ENCODE results near the gene SASH1. TPM values are rescaled to one million over a fixed set of nuclear protein-coding genes. Genes with fewer than 3 reads are reported as not detected.
A peak's percentile ranks its signal among the peaks of the same experiment; 100 is the strongest.

The SASH1 gene
- total and polyA plus RNA-seq, 5 donors from 2014 or later = 0.06 TPM; not detected in 4

DNA sequence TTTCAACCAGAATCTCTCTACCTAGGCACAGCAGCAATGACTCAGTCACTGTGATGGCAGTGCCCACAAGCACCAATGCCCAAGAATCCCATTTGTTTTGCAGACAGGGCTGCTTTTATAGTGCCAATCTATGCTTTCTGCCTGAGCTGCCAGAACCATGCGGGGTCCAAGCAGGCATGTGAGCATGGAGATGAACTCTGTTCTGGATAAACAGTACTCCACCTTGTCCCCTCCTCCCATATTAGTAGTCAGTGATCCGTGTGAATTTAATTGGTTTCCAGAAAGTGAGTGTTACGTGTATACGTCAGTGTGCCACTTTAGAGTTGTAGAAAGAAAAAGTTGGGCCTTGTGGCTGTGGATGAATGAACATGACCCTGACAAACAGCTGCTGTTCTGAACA, 79.4 kb downstream of the SASH1 start:
- no peak for DNase-seq
- Mint-ChIP-seq H3K4me1 (no peaks in the 10 kb centered on the region), H3K36me3 (no peaks in the 10 kb centered on the region), H3K27ac (no peak overlapping the region), H3K4me3 (no peak overlapping the region), H3K27me3 (peaks cover 6% of the 10 kb centered on the region), H3K9me3 (no peaks in the 10 kb centered on the region)
- no peaks in the 10 kb centered on the region for H3K36me3 ChIP-seq (ENCODE audit: control insufficient read depth, insufficient read depth, low read length)
- no peak overlapping the region for H3K4me3 ChIP-seq (ENCODE audit: low read depth, low read length)
- H3K9me3 ChIP-seq (ENCODE audit: control insufficient read depth in 2 of 2, low read length in 2 of 2) = no peaks in the 10 kb centered on the region
- no peak overlapping the region for H3K27ac ChIP-seq (ENCODE audit: insufficient read depth, low read length, poor library complexity, severe bottlenecking)
- H3K4me1 ChIP-seq (ENCODE audit: control insufficient read depth, insufficient read depth, low read length, poor library complexity, severe bottlenecking) = no peaks in the 10 kb centered on the region
- ATAC-seq (ENCODE audit: low read depth in 2 of 2) = no peak
- H3K27me3 ChIP-seq (ENCODE audit: control insufficient read depth, insufficient read depth, low read length) = no peaks in the 10 kb centered on the region

DNA sequence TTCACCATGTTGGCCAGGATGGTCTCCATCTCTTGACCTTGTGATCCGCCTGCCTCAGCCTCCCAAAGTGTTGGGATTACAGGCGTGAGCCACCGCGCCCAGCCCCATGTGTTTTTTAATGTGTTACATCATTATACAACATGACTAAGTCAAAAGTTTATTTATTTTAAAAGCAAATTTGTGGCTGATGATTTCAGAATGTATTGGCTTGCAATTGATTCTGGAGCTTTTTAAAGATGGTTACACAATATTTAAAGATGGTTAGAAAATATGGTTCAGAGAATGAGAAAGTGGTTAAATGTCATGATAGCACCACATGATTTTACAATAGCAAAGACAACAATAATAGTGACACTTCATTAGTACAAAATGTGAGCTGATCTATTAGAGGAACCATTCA, 80.5 kb downstream of the SASH1 start:
- H3K4me1 ChIP-seq (ENCODE audit: control insufficient read depth, insufficient read depth, low read length, poor library complexity, severe bottlenecking) = no peaks in the 10 kb centered on the region
- no peaks in the 10 kb centered on the region for H3K9me3 ChIP-seq (ENCODE audit: control insufficient read depth in 2 of 2, low read length in 2 of 2)
- H3K4me3 Mint-ChIP-seq = no peak overlapping the region
- no peaks in the 10 kb centered on the region for H3K9me3 Mint-ChIP-seq
- no peak overlapping the region for H3K27ac Mint-ChIP-seq
- peaks cover 6% of the 10 kb centered on the region for H3K27me3 Mint-ChIP-seq
- no peaks in the 10 kb centered on the region for H3K4me1 Mint-ChIP-seq
- no peaks in the 10 kb centered on the region for H3K36me3 Mint-ChIP-seq
- ATAC-seq (ENCODE audit: low read depth in 2 of 2) = no peak
- H3K4me3 ChIP-seq (ENCODE audit: low read depth, low read length) = no peak overlapping the region
- H3K36me3 ChIP-seq (ENCODE audit: control insufficient read depth, insufficient read depth, low read length) = no peaks in the 10 kb centered on the region
- no peak overlapping the region for H3K27ac ChIP-seq (ENCODE audit: insufficient read depth, low read length, poor library complexity, severe bottlenecking)
- no peak for DNase-seq
- no peaks in the 10 kb centered on the region for H3K27me3 ChIP-seq (ENCODE audit: control insufficient read depth, insufficient read depth, low read length)

DNA sequence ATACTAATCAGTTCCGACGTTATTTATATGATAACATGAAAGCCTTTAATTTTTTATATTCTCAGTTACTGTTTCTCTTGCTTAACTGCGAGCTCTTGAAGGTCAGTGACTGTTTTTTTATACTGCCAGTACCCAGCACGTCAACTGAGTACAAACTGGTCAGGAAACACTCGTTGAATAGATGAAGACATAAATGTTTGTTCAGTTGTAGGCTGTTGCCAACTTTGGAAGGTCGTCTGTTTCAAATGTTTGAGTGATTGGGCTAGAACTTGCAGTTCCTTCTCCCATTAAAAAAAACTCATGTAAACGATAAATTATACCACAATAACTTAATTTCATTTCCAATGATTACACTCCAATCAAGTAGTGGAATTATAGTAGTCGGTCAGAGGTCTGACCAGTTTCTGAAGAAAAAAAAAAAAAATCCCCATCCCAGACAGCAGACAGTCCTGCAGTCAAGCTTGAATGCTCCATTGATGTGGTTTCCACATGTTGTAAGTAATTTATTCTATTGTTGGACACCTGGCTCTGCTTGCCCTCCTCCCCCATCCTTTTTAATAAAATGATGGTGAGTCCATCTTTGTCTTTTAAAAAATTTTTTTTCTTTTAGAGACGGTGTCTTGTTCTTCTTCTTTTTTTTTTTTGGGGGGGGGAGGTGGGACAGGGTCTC, 81.1 kb downstream of the SASH1 start:
- no peaks in the 10 kb centered on the region for H3K9me3 Mint-ChIP-seq
- no peak overlapping the region for H3K4me3 Mint-ChIP-seq
- no peak overlapping the region for H3K4me3 ChIP-seq (ENCODE audit: low read depth, low read length)
- no peak overlapping the region for H3K27ac ChIP-seq (ENCODE audit: insufficient read depth, low read length, poor library complexity, severe bottlenecking)
- H3K27ac Mint-ChIP-seq = no peak overlapping the region
- ATAC-seq (ENCODE audit: low read depth in 2 of 2) (no peak), DNase-seq (no peak)
- peaks cover 6% of the 10 kb centered on the region for H3K27me3 Mint-ChIP-seq
- no peaks in the 10 kb centered on the region for H3K9me3 ChIP-seq (ENCODE audit: control insufficient read depth in 2 of 2, low read length in 2 of 2)
- H3K4me1 ChIP-seq (ENCODE audit: control insufficient read depth, insufficient read depth, low read length, poor library complexity, severe bottlenecking) = no peaks in the 10 kb centered on the region
- H3K36me3 Mint-ChIP-seq = no peaks in the 10 kb centered on the region
- H3K36me3 ChIP-seq (ENCODE audit: control insufficient read depth, insufficient read depth, low read length) = no peaks in the 10 kb centered on the region
- no peaks in the 10 kb centered on the region for H3K27me3 ChIP-seq (ENCODE audit: control insufficient read depth, insufficient read depth, low read length)
- H3K4me1 Mint-ChIP-seq = no peaks in the 10 kb centered on the region

DNA sequence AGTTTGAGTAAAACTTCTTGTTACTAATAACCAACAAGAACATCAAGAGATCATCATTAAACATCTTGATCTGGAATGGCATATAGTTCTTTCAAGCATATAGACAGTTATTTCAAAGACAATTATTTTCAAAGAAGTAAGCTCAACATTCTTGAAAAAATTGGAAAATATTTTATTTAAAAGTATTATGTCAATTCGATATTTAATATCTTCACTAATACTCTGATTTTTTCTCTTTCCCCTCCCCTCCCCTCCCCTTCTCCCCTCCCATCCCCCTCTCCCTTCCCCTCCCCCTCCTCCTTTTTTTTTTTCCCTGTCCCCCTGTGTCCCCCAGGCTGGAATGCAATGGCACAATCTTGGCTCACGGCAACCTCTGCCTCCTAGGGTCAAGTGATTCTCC, 82.8 kb downstream of the SASH1 start:
- Mint-ChIP-seq H3K4me1 (no peaks in the 10 kb centered on the region), H3K27ac (no peak overlapping the region), H3K9me3 (no peaks in the 10 kb centered on the region), H3K36me3 (no peaks in the 10 kb centered on the region), H3K4me3 (peak overlapping the region in 1 of 4 donors; percentile 29), H3K27me3 (peaks cover 6% of the 10 kb centered on the region)
- Histone ChIP-seq H3K9me3 (ENCODE audit: control insufficient read depth in 2 of 2, low read length in 2 of 2) (no peaks in the 10 kb centered on the region), H3K27me3 (ENCODE audit: control insufficient read depth, insufficient read depth, low read length) (no peaks in the 10 kb centered on the region), H3K4me3 (ENCODE audit: low read depth, low read length) (no peak overlapping the region), H3K36me3 (ENCODE audit: control insufficient read depth, insufficient read depth, low read length) (no peaks in the 10 kb centered on the region), H3K4me1 (ENCODE audit: control insufficient read depth, insufficient read depth, low read length, poor library complexity, severe bottlenecking) (no peaks in the 10 kb centered on the region), H3K27ac (ENCODE audit: insufficient read depth, low read length, poor library complexity, severe bottlenecking) (no peak overlapping the region)
- ATAC-seq (ENCODE audit: low read depth in 2 of 2) (no peak), DNase-seq (no peak)

DNA sequence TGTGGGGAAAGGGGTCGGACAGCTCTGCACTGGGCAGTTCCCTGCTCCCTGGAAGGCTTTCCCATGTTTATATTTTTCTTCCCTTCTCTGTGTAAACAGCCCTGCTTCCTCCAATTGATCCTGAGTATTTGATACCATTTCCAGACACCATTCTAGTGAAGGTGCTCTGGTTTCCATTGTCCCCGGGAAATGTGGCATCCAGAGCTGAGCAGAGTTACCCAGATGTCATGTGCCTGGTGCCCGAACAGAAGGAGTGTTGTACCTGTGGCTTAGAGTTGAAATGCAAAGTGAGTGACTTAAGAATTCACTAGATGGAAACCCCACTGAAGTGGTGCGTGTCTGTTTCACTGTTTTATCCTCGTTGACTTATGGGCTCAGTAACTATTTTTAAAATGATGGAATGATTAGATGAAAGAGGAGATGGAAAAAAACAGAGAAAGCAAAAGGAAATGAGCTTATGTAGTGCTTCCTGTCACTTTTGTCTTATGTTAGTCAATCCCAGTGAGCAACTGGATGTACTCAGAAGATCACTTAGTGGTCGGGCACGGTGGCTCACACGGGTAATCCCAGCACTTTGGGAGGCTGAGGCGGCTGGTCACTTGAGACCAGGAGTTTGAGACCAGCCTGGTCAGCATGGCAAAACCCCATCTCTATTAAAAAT, 83.8 kb downstream of the SASH1 start:
- Mint-ChIP-seq H3K27me3 (peaks cover 6% of the 10 kb centered on the region), H3K27ac (no peak overlapping the region), H3K36me3 (no peaks in the 10 kb centered on the region), H3K4me1 (no peaks in the 10 kb centered on the region), H3K9me3 (no peaks in the 10 kb centered on the region), H3K4me3 (no peak overlapping the region)
- no peak overlapping the region for H3K27ac ChIP-seq (ENCODE audit: insufficient read depth, low read length, poor library complexity, severe bottlenecking)
- H3K36me3 ChIP-seq (ENCODE audit: control insufficient read depth, insufficient read depth, low read length) = no peaks in the 10 kb centered on the region
- no peaks in the 10 kb centered on the region for H3K9me3 ChIP-seq (ENCODE audit: control insufficient read depth in 2 of 2, low read length in 2 of 2)
- H3K27me3 ChIP-seq (ENCODE audit: control insufficient read depth, insufficient read depth, low read length) = no peaks in the 10 kb centered on the region
- ATAC-seq (ENCODE audit: low read depth in 2 of 2) (no peak), DNase-seq (no peak)
- no peaks in the 10 kb centered on the region for H3K4me1 ChIP-seq (ENCODE audit: control insufficient read depth, insufficient read depth, low read length, poor library complexity, severe bottlenecking)
- no peak overlapping the region for H3K4me3 ChIP-seq (ENCODE audit: low read depth, low read length)

DNA sequence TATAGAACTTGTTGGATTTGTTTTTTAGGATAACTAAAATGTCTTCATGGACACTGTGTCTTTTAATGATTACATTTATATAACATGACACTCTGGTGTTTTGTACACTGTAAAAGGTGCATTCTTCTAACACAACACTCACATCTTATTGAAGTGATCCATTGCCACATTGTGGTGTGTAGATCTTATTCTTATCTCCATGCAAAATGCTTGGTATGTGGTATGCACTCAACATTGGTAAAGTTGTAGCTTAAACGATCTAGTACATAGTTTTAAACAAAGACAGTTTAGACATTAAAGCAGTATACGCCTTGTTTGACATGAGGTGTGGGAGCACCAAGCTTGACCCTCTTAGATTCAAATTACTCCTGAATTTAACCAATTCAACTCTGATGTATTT, 84.7 kb downstream of the SASH1 start:
- no peaks in the 10 kb centered on the region for H3K36me3 ChIP-seq (ENCODE audit: control insufficient read depth, insufficient read depth, low read length)
- Mint-ChIP-seq H3K36me3 (no peaks in the 10 kb centered on the region), H3K27ac (no peak overlapping the region), H3K4me3 (no peak overlapping the region), H3K4me1 (no peaks in the 10 kb centered on the region), H3K27me3 (peaks cover 6% of the 10 kb centered on the region), H3K9me3 (peaks cover 0 to 3% (median 0%) of the 10 kb centered on the region in 7 donors)
- H3K9me3 ChIP-seq (ENCODE audit: control insufficient read depth in 2 of 2, low read length in 2 of 2) = no peaks in the 10 kb centered on the region
- ATAC-seq (ENCODE audit: low read depth in 2 of 2) (no peak), DNase-seq (no peak)
- no peaks in the 10 kb centered on the region for H3K27me3 ChIP-seq (ENCODE audit: control insufficient read depth, insufficient read depth, low read length)
- H3K4me3 ChIP-seq (ENCODE audit: low read depth, low read length) = no peak overlapping the region
- H3K27ac ChIP-seq (ENCODE audit: insufficient read depth, low read length, poor library complexity, severe bottlenecking) = no peak overlapping the region
- no peaks in the 10 kb centered on the region for H3K4me1 ChIP-seq (ENCODE audit: control insufficient read depth, insufficient read depth, low read length, poor library complexity, severe bottlenecking)

DNA sequence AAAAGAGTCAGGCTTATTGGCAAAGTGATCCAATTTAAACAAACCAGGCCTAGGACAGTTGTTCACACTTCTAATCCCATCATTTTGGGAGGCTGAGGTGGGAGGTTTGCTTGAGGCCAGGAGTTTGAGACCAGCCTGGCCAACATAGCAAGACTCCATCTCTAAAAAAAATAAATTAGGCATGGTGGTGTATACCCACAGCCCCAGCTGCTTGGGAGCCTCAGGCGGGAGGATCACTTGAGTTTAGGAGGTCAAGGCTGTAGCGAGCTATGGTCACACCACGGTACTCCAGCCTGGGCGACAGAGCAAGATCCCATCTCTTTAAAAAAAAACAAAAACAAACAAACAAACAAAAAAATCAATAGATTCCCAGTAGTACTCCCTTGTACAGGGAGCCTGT, 86.8 kb downstream of the SASH1 start:
- ATAC-seq (ENCODE audit: low read depth in 2 of 2) = no peak
- H3K4me3 Mint-ChIP-seq = no peak overlapping the region
- Histone ChIP-seq H3K27ac (ENCODE audit: insufficient read depth, low read length, poor library complexity, severe bottlenecking) (no peak overlapping the region), H3K9me3 (ENCODE audit: control insufficient read depth in 2 of 2, low read length in 2 of 2) (no peaks in the 10 kb centered on the region), H3K4me1 (ENCODE audit: control insufficient read depth, insufficient read depth, low read length, poor library complexity, severe bottlenecking) (no peaks in the 10 kb centered on the region), H3K27me3 (ENCODE audit: control insufficient read depth, insufficient read depth, low read length) (no peaks in the 10 kb centered on the region), H3K4me3 (ENCODE audit: low read depth, low read length) (no peak overlapping the region), H3K36me3 (ENCODE audit: control insufficient read depth, insufficient read depth, low read length) (no peaks in the 10 kb centered on the region)
- H3K36me3 Mint-ChIP-seq = no peaks in the 10 kb centered on the region
- peaks cover 6% of the 10 kb centered on the region for H3K27me3 Mint-ChIP-seq
- DNase-seq = no peak
- H3K9me3 Mint-ChIP-seq = peaks cover 0 to 3% (median 0%) of the 10 kb centered on the region in 7 donors
- no peak overlapping the region for H3K27ac Mint-ChIP-seq
- no peaks in the 10 kb centered on the region for H3K4me1 Mint-ChIP-seq

DNA sequence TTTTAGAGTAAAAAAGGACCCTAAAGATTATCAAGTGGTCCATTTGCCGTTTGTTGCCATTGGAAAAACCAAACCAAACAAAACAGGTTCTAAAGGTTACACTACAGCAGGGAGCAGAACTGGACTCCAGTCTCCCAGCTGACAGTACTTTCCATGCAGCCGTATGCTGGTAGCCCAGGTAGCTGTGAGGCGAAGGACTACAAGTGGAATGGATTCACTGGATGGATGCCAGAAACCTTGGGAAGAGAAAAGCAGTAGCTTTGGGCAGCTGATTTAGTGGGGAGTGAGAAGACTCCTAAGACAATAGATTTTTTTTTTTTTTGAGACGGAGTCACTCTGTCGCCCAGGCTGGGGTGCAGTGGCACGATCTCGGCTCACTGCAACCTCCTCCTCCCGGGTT, 88.3 kb downstream of the SASH1 start:
- Mint-ChIP-seq H3K4me1 (no peaks in the 10 kb centered on the region), H3K9me3 (peaks cover 0 to 3% (median 0%) of the 10 kb centered on the region in 7 donors), H3K36me3 (no peaks in the 10 kb centered on the region), H3K4me3 (no peak overlapping the region), H3K27ac (no peak overlapping the region), H3K27me3 (peaks cover 6% of the 10 kb centered on the region)
- Histone ChIP-seq H3K9me3 (ENCODE audit: control insufficient read depth in 2 of 2, low read length in 2 of 2) (no peaks in the 10 kb centered on the region), H3K36me3 (ENCODE audit: control insufficient read depth, insufficient read depth, low read length) (no peaks in the 10 kb centered on the region), H3K4me3 (ENCODE audit: low read depth, low read length) (no peak overlapping the region), H3K27ac (ENCODE audit: insufficient read depth, low read length, poor library complexity, severe bottlenecking) (no peak overlapping the region), H3K27me3 (ENCODE audit: control insufficient read depth, insufficient read depth, low read length) (no peaks in the 10 kb centered on the region), H3K4me1 (ENCODE audit: control insufficient read depth, insufficient read depth, low read length, poor library complexity, severe bottlenecking) (no peaks in the 10 kb centered on the region)
- ATAC-seq (ENCODE audit: low read depth in 2 of 2) = no peak
- no peak for DNase-seq
